NCI-H82 treated with DMSO at 0.1 percent for 48 hours (cell line): ENCODE data around the gene TLL1.

Source experiments
- DNase-seq: peaks from one replicate; lab custom pipeline; 2025; ENCODE audit not compliant: unreplicated experiment; lab: John Stamatoyannopoulos, UW

Gene TLL1

DNA sequence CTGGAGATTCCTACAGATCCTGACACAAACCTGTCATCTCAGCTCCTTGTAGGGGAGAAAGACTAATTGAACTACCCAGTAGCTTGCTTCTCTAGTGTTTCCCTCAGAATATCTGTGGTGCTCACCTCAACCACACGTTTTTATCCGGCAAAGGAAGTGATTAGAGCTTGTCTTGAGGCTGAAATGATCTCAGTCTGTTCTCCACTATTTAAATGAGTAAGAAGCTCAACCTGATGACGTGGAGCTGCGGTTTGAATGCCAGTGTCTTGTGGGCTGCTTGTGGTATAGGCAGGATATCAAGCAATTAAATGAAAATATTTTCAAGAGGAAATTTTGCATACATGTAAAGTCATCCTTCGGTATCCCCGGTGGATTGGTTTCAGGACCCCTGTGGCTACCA lies 270.2 kb downstream of the TLL1 start:
- no peak for DNase-seq

DNA sequence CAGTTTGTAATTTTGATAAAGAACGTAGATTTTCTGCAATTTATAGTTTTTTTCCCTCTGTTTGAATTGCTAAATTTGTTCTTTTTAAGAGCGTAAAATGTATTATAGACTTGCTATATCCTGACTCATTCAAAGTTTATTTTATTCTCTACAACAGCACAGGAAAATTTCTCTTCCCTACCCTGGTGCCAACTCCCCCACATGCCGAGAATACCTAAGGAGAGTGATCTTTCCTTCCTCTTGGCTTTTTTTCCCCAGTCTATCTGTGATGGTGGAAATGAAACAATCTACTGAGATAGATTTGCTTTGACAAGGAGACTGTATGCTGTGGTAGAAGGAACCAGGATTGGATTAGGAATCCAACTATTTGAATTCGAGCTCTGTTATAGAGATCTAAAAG lies 271.6 kb downstream of the TLL1 start:
- no peak for DNase-seq

DNA sequence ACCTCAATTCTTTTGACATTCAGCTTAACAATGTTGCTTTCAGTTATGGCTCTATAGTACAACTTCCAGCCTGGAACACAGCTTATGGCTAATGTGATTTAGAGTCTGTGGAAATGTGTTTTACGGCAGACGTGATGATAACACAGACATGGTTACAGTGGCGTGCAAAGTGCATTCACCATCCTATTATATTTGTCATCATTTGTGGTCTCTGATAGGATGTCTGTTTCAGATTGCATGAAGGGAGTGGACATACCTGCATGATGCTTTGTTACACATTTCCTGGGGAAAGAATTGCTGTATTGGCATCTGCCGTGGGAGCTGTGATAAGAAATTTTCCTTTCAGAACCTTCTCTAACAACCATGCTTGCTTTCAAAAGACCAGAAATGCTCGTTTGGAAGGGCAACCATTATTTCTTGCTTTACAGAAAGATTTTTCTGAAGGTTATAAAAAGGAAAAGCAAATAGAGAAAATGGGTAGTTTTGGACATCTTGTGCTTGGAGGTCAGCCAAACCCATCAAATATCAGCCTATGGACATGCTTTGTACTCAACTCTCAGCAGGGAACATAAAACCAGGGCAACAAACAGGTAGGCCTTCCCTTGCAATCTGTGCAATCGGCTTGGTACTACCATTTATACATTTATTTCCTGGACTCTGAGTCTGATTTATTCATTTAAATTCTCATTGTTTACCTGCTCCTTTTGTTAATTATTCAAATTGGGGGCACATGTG lies 273.9 kb downstream of the TLL1 start:
- no peak for DNase-seq
